Fibroblast of pulmonary artery (primary cell): ENCODE results near the gene GALNT9.

Source experiments
- DNase-seq: peaks from one replicate; pipeline ENCODE4 v3.0.0-alpha.2; 2010; ENCODE audit warnings: low read depth
- H3K4me3 ChIP-seq: replicated peaks from 2 replicates; pipeline ENCODE4 v1.5.1; 2011; ENCODE audit warnings: low read depth, mild to moderate bottlenecking, control low read depth, low read length, moderate library complexity
- TF ChIP-seq, protein P1 (sequence below): IDR thresholded peaks from 2 replicates; pipeline ENCODE4 v1.5.1; 2011; ENCODE audit warnings: mild to moderate bottlenecking, control low read depth, low read length, inconsistent platforms; ENCODE audit errors: missing control alignments

GALNT9 gene

DNA sequence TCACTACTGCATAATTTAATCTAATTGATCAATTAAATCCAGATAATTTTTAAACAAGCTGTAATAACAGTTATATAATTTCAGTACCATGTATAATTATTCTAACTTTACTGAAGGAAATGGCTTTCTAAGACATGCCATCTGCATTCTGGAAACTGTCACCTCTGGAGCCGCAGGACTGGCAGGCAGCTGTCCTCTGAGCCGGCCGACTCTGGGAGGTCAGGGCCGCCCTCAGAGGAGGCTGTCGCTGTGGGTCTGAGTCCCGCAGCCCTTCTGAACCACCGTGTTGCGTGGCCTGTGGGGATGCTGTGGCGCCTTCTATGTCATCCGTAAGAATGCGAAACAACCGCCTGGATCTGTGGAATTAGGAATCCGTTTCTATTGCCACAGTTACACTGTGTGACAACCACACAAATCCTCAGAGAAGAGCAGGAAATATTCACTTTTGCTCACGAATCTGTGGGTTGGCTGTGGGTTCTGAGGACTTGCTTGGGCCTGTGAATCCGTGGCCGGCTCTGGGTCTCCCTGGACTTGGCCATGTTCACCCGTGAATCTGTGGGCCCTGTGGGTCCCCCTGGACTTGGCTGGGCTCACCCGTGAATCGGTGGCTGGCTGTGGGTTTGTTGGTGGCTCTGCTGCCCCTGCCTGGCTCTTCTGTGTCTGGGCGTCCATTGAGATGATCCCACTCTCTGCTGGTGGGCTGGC, 17.2 kb upstream of the GALNT9 start:
- TF ChIP-seq, protein P1, sequence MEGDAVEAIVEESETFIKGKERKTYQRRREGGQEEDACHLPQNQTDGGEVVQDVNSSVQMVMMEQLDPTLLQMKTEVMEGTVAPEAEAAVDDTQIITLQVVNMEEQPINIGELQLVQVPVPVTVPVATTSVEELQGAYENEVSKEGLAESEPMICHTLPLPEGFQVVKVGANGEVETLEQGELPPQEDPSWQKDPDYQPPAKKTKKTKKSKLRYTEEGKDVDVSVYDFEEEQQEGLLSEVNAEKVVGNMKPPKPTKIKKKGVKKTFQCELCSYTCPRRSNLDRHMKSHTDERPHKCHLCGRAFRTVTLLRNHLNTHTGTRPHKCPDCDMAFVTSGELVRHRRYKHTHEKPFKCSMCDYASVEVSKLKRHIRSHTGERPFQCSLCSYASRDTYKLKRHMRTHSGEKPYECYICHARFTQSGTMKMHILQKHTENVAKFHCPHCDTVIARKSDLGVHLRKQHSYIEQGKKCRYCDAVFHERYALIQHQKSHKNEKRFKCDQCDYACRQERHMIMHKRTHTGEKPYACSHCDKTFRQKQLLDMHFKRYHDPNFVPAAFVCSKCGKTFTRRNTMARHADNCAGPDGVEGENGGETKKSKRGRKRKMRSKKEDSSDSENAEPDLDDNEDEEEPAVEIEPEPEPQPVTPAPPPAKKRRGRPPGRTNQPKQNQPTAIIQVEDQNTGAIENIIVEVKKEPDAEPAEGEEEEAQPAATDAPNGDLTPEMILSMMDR = no peak
- DNase-seq = no peak
- H3K4me3 ChIP-seq = no peak overlapping the region

- H3K4me3 ChIP-seq = no peak overlapping the region
- DNase-seq = no peak
- TF ChIP-seq, protein P1 = no peak
Observed at GRCh38 chr12:132345561-132346200, 16.3 kb upstream of the GALNT9 start.

DNA sequence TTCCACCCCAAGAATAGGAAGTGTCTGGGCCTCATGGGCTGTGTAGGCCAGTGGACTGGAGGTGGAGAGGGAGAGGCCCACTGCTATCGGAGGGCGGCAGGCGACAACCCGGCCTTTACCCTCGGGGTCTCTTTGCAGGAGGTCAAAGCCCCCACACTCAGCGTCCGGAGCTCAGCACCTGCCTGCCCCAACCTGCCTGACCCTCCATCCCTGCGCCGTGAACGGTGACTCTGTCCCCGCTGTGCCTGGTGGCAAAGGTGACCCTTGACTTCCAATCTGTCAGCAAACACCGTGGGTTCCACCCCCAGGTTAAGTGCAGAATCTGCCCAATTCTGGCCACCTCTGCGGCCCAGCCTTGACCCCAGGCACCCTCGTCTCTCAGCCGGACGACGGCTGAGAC, 15.7 kb upstream of the GALNT9 start:
- TF ChIP-seq, protein P1 = no peak
- DNase-seq = no peak
- H3K4me3 ChIP-seq = no peak overlapping the region

DNA sequence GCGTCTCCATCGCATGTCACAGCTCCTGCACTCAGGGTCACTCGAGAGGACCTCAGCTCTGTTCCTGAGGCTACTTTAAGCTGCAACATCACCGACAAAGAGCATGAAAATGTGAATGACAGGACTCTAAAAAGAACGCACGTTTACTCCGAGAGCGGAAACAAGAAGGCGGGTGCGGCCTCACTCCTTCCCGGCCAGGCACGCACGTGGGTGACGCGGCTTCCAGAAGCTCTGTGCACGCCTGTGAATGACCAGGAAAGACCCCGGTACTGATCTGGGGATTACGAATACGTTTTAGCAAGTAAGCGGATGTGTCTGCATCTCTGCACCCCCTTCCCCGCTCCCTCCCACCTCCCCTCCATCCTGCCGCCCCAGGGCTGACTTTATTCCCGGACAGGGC, 15.2 kb upstream of the GALNT9 start:
- H3K4me3 ChIP-seq = no peak overlapping the region
- TF ChIP-seq, protein P1 = no peak
- DNase-seq = no peak

GRCh38 chr12:132344181-132344580, 14.8 kb upstream of the GALNT9 start:
- H3K4me3 ChIP-seq = no peak overlapping the region
- TF ChIP-seq, protein P1 = no peak
- DNase-seq = no peak

- no peak overlapping the region for H3K4me3 ChIP-seq
- TF ChIP-seq, protein P1 = no peak
- DNase-seq = no peak
Observed at GRCh38 chr12:132343294-132344004, 14.1 kb upstream of the GALNT9 start.
